MCF 10A (cell line): ENCODE data around the gene GMPR. TPM values are rescaled to one million over a fixed set of nuclear protein-coding genes. Genes with fewer than 3 reads are reported as not detected.

Experiments used
- BruUV-seq: library from RNA; stranded (reverse); fragments of 400-500 nt; replicated peaks from 2 replicates; lab custom pipeline; 2021; lab: Mats Ljungman, UMichigan
- CTCF ChIA-PET: fragments of 300-600 bp; sonication (Branson Sonifier 250); formaldehyde crosslinking; extraction: SDS; loops from one replicate; lab custom pipeline; 2021; ENCODE audit warnings: antibody characterized with exemption, inconsistent platforms; lab: Yijun Ruan, JAX
- POLR2A ChIA-PET: fragments of 300-600, 350-650 bp; sonication (Branson Sonifier 250); formaldehyde crosslinking; extraction: SDS; loops from one replicate; lab custom pipeline; 2020; ENCODE audit warnings: antibody characterized with exemption, inconsistent platforms; lab: Yijun Ruan, JAX
- DNase-seq: peaks from one replicate; pipeline ENCODE4 v3.0.0-alpha.2; 2018; ENCODE audit not compliant: unreplicated experiment
- H3K27ac Mint-ChIP-seq: one replicate; pipeline ENCODE4 v1.8.0; 2022; ENCODE audit warnings: mild to moderate bottlenecking, low read depth, mixed read lengths; ENCODE audit not compliant: unreplicated experiment
- H3K27me3 Mint-ChIP-seq: one replicate; pipeline ENCODE4 v1.8.0; 2022; ENCODE audit warnings: mixed read lengths; ENCODE audit not compliant: insufficient read depth, unreplicated experiment
- H3K36me3 Mint-ChIP-seq: one replicate; pipeline ENCODE4 v1.8.0; 2022; ENCODE audit warnings: mild to moderate bottlenecking, moderate library complexity, mixed read lengths; ENCODE audit not compliant: insufficient read depth, unreplicated experiment
- H3K4me1 Mint-ChIP-seq: one replicate; pipeline ENCODE4 v1.8.0; 2022; ENCODE audit warnings: mixed read lengths; ENCODE audit not compliant: insufficient read depth, unreplicated experiment
- H3K4me3 Mint-ChIP-seq: one replicate; pipeline ENCODE4 v1.8.0; 2022; ENCODE audit warnings: mild to moderate bottlenecking, moderate library complexity, mixed read lengths; ENCODE audit not compliant: unreplicated experiment
- H3K9me3 Mint-ChIP-seq: one replicate; pipeline ENCODE4 v1.8.0; 2022; ENCODE audit warnings: mixed read lengths; ENCODE audit not compliant: unreplicated experiment
- intact Hi-C: fragments of 100-400 bp; cut with micrococcal nuclease; formaldehyde crosslinking; loops from 2 replicates; pipeline ENCODE4 v1.14.1; 2022
- total RNA-seq: library from RNA; stranded (reverse); gene quantifications from 2 replicates; pipeline ENCODE4 v1.2.3, GENCODE V29; 2022
- TF ChIP-seq, protein P1 (sequence below): fragments of 200-600 bp; IDR thresholded peaks from one replicate; pipeline ENCODE4 v1.8.0; 2022; ENCODE audit warnings: antibody characterized with exemption, mild to moderate bottlenecking; ENCODE audit not compliant: unreplicated experiment

The GMPR gene
- total RNA-seq, 1 experiment from 2014 or later, result 3.0 TPM

DNA sequence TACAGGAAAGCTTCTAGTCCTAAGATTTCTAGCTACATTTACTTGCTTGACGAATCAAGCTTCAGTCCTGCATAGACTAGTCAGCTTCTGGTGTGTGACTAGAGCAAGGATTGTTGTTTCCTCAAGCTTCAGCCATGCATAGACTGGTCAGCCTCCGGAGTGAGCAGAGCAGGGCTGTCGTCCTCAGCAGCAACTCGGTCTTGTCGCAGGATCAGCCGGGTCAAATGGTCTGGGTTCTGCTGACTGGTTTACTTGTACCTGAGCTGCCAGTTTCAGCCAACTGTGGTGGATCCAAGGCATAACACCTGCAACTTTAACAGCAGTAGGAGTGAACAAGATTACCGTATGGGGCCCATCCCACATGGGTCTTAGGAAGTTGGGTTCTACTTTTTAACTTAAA is 10.8 kb upstream of the GMPR start:
- CTCF ChIA-PET, result interaction anchor here (0.9 to 4.2 kb wide), 2 partner anchors 49 to 737 kb away, joined by 3 to 21 read pairs; no protein-coding TSS in a partner anchor
- H3K9me3 Mint-ChIP-seq, result no peaks in the 10 kb centered on the region
- no TSS peak for BruUV-seq
- no peaks in the 10 kb centered on the region for H3K4me1 Mint-ChIP-seq
- H3K27ac Mint-ChIP-seq, result no peak overlapping the region
- DNase-seq, result no peak
- H3K4me3 Mint-ChIP-seq, result no peak overlapping the region
- no peaks in the 10 kb centered on the region for H3K27me3 Mint-ChIP-seq
- H3K36me3 Mint-ChIP-seq, result no peaks in the 10 kb centered on the region
- TF ChIP-seq, protein P1, sequence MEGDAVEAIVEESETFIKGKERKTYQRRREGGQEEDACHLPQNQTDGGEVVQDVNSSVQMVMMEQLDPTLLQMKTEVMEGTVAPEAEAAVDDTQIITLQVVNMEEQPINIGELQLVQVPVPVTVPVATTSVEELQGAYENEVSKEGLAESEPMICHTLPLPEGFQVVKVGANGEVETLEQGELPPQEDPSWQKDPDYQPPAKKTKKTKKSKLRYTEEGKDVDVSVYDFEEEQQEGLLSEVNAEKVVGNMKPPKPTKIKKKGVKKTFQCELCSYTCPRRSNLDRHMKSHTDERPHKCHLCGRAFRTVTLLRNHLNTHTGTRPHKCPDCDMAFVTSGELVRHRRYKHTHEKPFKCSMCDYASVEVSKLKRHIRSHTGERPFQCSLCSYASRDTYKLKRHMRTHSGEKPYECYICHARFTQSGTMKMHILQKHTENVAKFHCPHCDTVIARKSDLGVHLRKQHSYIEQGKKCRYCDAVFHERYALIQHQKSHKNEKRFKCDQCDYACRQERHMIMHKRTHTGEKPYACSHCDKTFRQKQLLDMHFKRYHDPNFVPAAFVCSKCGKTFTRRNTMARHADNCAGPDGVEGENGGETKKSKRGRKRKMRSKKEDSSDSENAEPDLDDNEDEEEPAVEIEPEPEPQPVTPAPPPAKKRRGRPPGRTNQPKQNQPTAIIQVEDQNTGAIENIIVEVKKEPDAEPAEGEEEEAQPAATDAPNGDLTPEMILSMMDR, result no peak
- intact Hi-C loops, result loop anchor here (2.0 kb wide), 1 partner anchor 103 kb away; no protein-coding TSS in a partner anchor
- POLR2A ChIA-PET, result no interaction called here

DNA sequence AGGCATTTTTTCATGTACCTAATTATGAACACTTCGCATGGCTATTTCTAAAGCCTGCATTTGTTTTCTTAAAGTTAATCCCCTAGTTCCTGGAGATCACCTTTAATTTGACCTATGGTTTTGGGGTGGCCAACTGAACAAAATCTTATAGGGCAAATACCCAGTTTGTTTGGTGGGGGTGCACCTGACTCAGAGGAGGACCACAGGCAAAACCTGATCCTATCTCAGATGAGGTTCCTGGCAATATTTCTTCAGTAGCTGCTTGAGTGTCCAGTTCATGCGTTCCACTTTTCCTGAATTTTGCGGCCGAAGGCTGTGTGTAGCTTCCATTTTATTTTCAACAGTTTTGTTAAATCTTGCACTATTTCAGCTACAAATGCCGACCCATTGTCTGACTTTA is 10.3 kb upstream of the GMPR start:
- BruUV-seq, result no TSS peak
- Mint-ChIP-seq H3K4me1 (no peaks in the 10 kb centered on the region), H3K36me3 (no peaks in the 10 kb centered on the region), H3K4me3 (no peak overlapping the region), H3K27ac (no peak overlapping the region), H3K9me3 (no peaks in the 10 kb centered on the region), H3K27me3 (no peaks in the 10 kb centered on the region)
- TF ChIP-seq, protein P1, result no peak
- ChIA-PET CTCF (interaction anchor here (0.9 to 4.2 kb wide), 2 partner anchors 49 to 737 kb away, joined by 3 to 21 read pairs; no protein-coding TSS in a partner anchor), POLR2A (no interaction called here)
- DNase-seq, result no peak
- intact Hi-C loops, result loop anchor here (2.0 kb wide), 1 partner anchor 103 kb away; no protein-coding TSS in a partner anchor

DNA sequence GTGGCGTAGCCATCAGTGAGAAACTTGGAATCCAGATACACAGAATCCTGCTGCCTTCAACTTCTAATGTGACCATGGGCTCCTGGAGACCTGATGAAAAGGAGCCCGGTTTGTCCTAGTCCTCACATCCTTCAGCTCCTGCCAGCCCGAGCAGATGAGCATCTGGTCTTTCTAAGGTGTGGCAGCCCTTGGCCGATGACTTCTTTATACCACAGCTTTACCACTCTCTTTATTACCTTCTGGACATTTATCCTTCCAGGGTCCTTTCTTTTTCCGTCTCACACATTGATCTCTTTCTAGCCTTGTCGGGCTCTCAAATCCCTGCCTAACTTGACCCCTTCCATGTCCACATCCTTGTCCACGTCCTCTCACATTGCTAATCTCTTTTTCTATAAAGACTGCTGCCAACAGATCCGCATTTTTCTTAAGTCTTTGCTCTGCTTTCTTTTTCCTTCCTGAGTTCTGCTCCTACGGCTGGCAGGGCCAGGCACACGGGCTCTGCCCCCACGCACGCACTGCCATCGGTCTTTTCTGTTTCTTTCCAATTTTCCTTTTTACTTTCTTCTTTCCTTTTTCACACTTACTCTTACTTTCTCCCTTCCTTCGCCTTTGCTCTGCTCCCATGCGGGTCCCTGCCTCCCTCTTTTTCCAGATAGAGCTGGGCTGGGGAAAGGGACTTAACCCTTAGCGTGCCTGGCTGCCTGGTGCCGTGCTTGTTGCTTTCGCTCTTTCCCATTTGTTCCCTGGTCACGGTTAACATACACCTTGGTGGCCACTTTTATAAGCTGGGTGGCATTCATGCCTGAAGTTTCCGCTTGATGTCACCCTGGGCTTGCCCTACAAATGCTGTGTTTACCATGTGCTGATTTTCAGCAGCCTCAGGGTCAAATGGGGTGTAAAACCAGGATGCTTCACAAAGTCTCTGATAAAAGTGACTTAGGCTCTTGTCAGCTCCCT is 9.4 kb upstream of the GMPR start:
- ChIA-PET POLR2A (interaction anchor here (1.1 to 1.7 kb wide), 2 partner anchors 10 to 11 kb away, joined by 3 read pairs; no protein-coding TSS in a partner anchor), CTCF (interaction anchor here (0.7 to 4.2 kb wide), 8 partner anchors 15 to 736 kb away, joined by 3 to 21 read pairs (median 4); no protein-coding TSS in a partner anchor)
- no peak for DNase-seq
- Mint-ChIP-seq H3K27ac (no peak overlapping the region), H3K36me3 (no peaks in the 10 kb centered on the region), H3K4me1 (no peaks in the 10 kb centered on the region), H3K4me3 (no peak overlapping the region), H3K27me3 (no peaks in the 10 kb centered on the region), H3K9me3 (no peaks in the 10 kb centered on the region)
- intact Hi-C loops, result loop anchor here (1.0 to 2.0 kb wide), 2 partner anchors 48 to 102 kb away; no protein-coding TSS in a partner anchor
- no TSS peak for BruUV-seq
- TF ChIP-seq, protein P1, result peak; percentile 30

DNA sequence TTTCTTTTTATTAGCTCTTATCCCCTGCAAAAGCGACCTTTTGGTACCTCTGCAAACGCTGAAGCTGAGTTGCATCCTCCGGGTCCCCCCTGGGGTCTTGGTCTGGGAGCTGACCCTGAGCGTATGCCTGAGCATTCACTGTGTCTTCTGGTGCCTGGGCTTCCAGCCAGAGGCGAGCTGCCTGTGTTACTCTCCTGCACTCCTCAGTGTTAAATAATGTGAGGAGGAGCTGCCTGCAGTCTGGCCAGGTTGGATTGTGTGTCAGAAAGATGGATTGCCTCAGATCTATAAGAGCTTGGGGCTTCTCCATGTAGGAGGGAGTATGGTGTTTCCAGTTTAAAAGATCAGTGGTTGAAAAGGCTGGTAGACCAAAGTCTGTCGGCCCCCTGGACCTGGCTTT is 8.7 kb upstream of the GMPR start:
- CTCF ChIA-PET, result interaction anchor here (0.5 to 4.2 kb wide), 11 partner anchors 14 to 180 kb away, joined by 3 to 21 read pairs (median 4); no protein-coding TSS in a partner anchor
- intact Hi-C loops, result loop anchor here (1.0 to 2.0 kb wide), 2 partner anchors 48 to 101 kb away; no protein-coding TSS in a partner anchor
- no peaks in the 10 kb centered on the region for H3K9me3 Mint-ChIP-seq
- TF ChIP-seq, protein P1, result no peak
- H3K4me3 Mint-ChIP-seq, result no peak overlapping the region
- BruUV-seq, result no TSS peak
- H3K36me3 Mint-ChIP-seq, result no peaks in the 10 kb centered on the region
- no peaks in the 10 kb centered on the region for H3K4me1 Mint-ChIP-seq
- DNase-seq, result no peak
- H3K27ac Mint-ChIP-seq, result no peak overlapping the region
- no peaks in the 10 kb centered on the region for H3K27me3 Mint-ChIP-seq
- POLR2A ChIA-PET, result interaction anchor here (0.6 to 1.7 kb wide), 2 partner anchors 10 to 534 kb away, joined by 3 read pairs; no protein-coding TSS in a partner anchor
